Lung (tissue), 12 donors: ENCODE results near the gene ARHGEF19. TPM values are rescaled to one million over a fixed set of nuclear protein-coding genes. Genes with fewer than 3 reads are reported as not detected.
"Not testable (repeated sequence)": the region's sequence is repeated elsewhere in the genome, so short reads cannot be mapped to it uniquely, and the experiment has no call there.

Experiments
- ATAC-seq: fragments of 200-7000 bp; cut with Tn5 transposase; one replicate; pipeline ENCODE4 v1.9.1; 2020; ENCODE audit warnings: moderate number of reproducible peaks; ENCODE audit not compliant: insufficient read depth, low FRiP score
- DNase-seq, 3 donors: peaks; one replicate each; pipeline ENCODE4 v3.0.0-alpha.2; 2013 to 2017
- H3K27ac ChIP-seq, 2 donors: one replicate each; pipeline ENCODE4 v1.5.1; 2013; ENCODE audit warnings: mild to moderate bottlenecking in 2 of 2, moderate library complexity in 2 of 2, control low read depth in 1 of 2, inconsistent platforms in 1 of 2, low read depth in 1 of 2, low read length in 1 of 2
- H3K27me3 ChIP-seq, 3 donors: one replicate each; pipeline ENCODE4 v1.5.1; 2013; ENCODE audit warnings: low read length in 2 of 3; ENCODE audit not compliant: control insufficient read depth in 3 of 3, insufficient read depth in 3 of 3
- H3K36me3 ChIP-seq, 4 donors: one replicate each; pipeline ENCODE4 v1.5.1; 2013; ENCODE audit warnings: low read length in 4 of 4, mild to moderate bottlenecking in 1 of 4, moderate library complexity in 1 of 4; ENCODE audit not compliant: control insufficient read depth in 4 of 4, insufficient read depth in 4 of 4
- H3K4me1 ChIP-seq, 5 donors: one replicate each; pipeline ENCODE4 v1.5.1; 2013; ENCODE audit warnings: low read length in 5 of 5, mild to moderate bottlenecking in 2 of 5, moderate library complexity in 1 of 5; ENCODE audit not compliant: control insufficient read depth in 5 of 5, insufficient read depth in 5 of 5
- H3K4me3 ChIP-seq: one replicate; pipeline ENCODE4 v1.5.1; 2013; ENCODE audit warnings: mild to moderate bottlenecking, control low read depth, moderate library complexity
- H3K9ac ChIP-seq, 2 donors: one replicate each; pipeline ENCODE4 v1.5.1; 2013; ENCODE audit warnings: low read length in 2 of 2, control low read depth in 1 of 2; ENCODE audit not compliant: insufficient read depth in 1 of 2
- H3K9me3 ChIP-seq, 4 donors: one replicate each; pipeline ENCODE4 v1.5.1; 2013; ENCODE audit warnings: low read length in 3 of 4, mild to moderate bottlenecking in 1 of 4, moderate library complexity in 1 of 4; ENCODE audit not compliant: control insufficient read depth in 4 of 4, insufficient read depth in 3 of 4
- WGBS, 2 donors: extraction: QIAGEN DNeasy Blood & Tissue Kit; methylation state at CpG; one replicate each; pipeline ENCODE4 v1.1.7; 2013; 5-methylcytosine and 5-hydroxymethylcytosine counted together
- polyA plus RNA-seq, 2 donors: library from polyadenylated mRNA; stranded (reverse); fragments of 200-250 nt; gene quantifications; one replicate each; pipeline ENCODE4 v1.2.1, GENCODE V29; 2013
- total RNA-seq, 2 donors: library from RNA; depleted of rRNA in 1 of 2; stranded (reverse); fragments of >200 nt in 1 of 2; gene quantifications; one replicate each; pipeline ENCODE4 v1.2.1, GENCODE V29; 2014 to 2021
- TF ChIP-seq, protein P1 (sequence below): IDR thresholded peaks from 2 replicates; pipeline ENCODE4 v1.5.1; 2012; ENCODE audit warnings: mild to moderate bottlenecking; ENCODE audit errors: control extremely low read depth, extremely low read depth
- donor health status: control.
- donor health status: control.
- donor health status: Bipolar disorder and iron deficiency.
- donor health status: healthy.
- donor health status: DM: yes; HTN: yes; CAD: no.

ARHGEF19 gene
- total and polyA plus RNA-seq, 4 donors = 9.5 to 17.3 (median 14.8) TPM

- no peaks in the 10 kb centered on the region for H3K27me3 ChIP-seq
- H3K4me3 ChIP-seq = no peak overlapping the region
- DNase-seq (no peak), ATAC-seq (no peak)
- H3K9me3 ChIP-seq = no peaks in the 10 kb centered on the region
- 94 to 97% methylated on average over 3 of the region's 3 CpGs for WGBS, 2 donors
- peaks cover 0 to 29% (median 5%) of the 10 kb centered on the region in 5 donors for H3K4me1 ChIP-seq
- TF ChIP-seq, protein P1, sequence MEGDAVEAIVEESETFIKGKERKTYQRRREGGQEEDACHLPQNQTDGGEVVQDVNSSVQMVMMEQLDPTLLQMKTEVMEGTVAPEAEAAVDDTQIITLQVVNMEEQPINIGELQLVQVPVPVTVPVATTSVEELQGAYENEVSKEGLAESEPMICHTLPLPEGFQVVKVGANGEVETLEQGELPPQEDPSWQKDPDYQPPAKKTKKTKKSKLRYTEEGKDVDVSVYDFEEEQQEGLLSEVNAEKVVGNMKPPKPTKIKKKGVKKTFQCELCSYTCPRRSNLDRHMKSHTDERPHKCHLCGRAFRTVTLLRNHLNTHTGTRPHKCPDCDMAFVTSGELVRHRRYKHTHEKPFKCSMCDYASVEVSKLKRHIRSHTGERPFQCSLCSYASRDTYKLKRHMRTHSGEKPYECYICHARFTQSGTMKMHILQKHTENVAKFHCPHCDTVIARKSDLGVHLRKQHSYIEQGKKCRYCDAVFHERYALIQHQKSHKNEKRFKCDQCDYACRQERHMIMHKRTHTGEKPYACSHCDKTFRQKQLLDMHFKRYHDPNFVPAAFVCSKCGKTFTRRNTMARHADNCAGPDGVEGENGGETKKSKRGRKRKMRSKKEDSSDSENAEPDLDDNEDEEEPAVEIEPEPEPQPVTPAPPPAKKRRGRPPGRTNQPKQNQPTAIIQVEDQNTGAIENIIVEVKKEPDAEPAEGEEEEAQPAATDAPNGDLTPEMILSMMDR = no peak
- H3K36me3 ChIP-seq = no peaks in the 10 kb centered on the region
- H3K9ac ChIP-seq = no peak overlapping the region
- H3K27ac ChIP-seq = no peak overlapping the region
Measured at GRCh38 chr1:16170283-16170673, 42.2 kb downstream of the ARHGEF19 start.

GRCh38 chr1:16168622-16169360 lies 43.7 kb downstream of the ARHGEF19 start:
- ATAC-seq (no peak), DNase-seq (no peak)
- no peaks in the 10 kb centered on the region for H3K9me3 ChIP-seq
- H3K4me3 ChIP-seq = no peak overlapping the region
- no peak overlapping the region for H3K27ac ChIP-seq
- TF ChIP-seq, protein P1 = no peak
- H3K9ac ChIP-seq = no peak overlapping the region
- peaks cover 0 to 16% (median 5%) of the 10 kb centered on the region in 5 donors for H3K4me1 ChIP-seq
- no peaks in the 10 kb centered on the region for H3K36me3 ChIP-seq
- 38 to 63% methylated on average over 13 of the region's 13 CpGs for WGBS, 2 donors
- no peaks in the 10 kb centered on the region for H3K27me3 ChIP-seq

DNA sequence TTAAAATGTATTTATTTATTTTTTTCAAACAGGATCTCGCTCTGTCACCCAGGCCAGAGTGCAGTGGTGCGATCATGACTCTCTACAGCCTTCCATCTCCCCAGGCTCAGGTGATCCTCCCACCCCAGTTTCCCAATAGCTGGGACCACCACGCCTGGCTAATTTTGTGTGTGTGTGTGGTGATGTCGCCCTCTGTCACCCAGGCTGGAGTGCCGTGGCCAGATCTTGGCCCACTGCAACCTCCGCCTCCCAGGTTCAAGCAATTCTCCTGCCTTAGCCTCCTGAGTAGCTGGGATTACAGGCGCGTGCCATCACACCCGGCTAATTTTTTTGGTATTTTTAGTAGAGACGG lies 44.3 kb downstream of the ARHGEF19 start:
- not testable (repeated sequence) for H3K4me3 ChIP-seq, H3K36me3 ChIP-seq, ATAC-seq, H3K9me3 ChIP-seq, DNase-seq, H3K27ac ChIP-seq, H3K27me3 ChIP-seq, H3K9ac ChIP-seq
- WGBS, 2 donors = 55 to 63% methylated on average over 10 of the region's 10 CpGs
- peaks cover 0 to 12% (median 0%) of the 10 kb centered on the region in 5 donors for H3K4me1 ChIP-seq

GRCh38 chr1:16167331-16168143 lies 44.9 kb downstream of the ARHGEF19 start:
- DNase-seq (peak; percentile 45 to 71 (median 63)), ATAC-seq (peak; percentile 73)
- peaks cover 0 to 9% (median 0%) of the 10 kb centered on the region in 5 donors for H3K4me1 ChIP-seq
- WGBS, 2 donors = 9% methylated on average over 48 to 60 of the region's 60 CpGs
- TF ChIP-seq, protein P1 = no peak
- no peak overlapping the region for H3K4me3 ChIP-seq
- H3K9ac ChIP-seq = no peak overlapping the region
- H3K27me3 ChIP-seq = no peaks in the 10 kb centered on the region
- H3K27ac ChIP-seq = no peak overlapping the region
- H3K9me3 ChIP-seq = no peaks in the 10 kb centered on the region
- H3K36me3 ChIP-seq = no peaks in the 10 kb centered on the region
